Gastroesophageal sphincter (tissue), 4 donors: Measurements from ENCODE around the gene KICS2. TPM values are rescaled to one million over a fixed set of nuclear protein-coding genes. Genes with fewer than 3 reads are reported as not detected.

Experiments used
- ATAC-seq: fragments of 150-250 bp; one replicate; pipeline ENCODE4 v1.9.1; 2016; ENCODE audit warnings: mild to moderate bottlenecking, moderate library complexity
- H3K27ac ChIP-seq, 4 donors: fragments of 200-600 bp; sonication (generic) in 3 of 4; 1 replicate in 3 of 4; 2 replicates in 1 of 4; pipeline ENCODE4 v1.5.1; 2016 to 2019
- H3K27me3 ChIP-seq: fragments of 200-600 bp; sonication (generic); one replicate; pipeline ENCODE4 v1.5.1; 2019
- H3K36me3 ChIP-seq, 2 donors: fragments of 200-600 bp; sonication (generic); one replicate each; pipeline ENCODE4 v1.5.1; 2019; ENCODE audit warnings: control low read depth in 1 of 2
- H3K4me1 ChIP-seq, 3 donors: fragments of 200-600 bp; sonication (generic); 1 replicate in 2 of 3; 2 replicates in 1 of 3; pipeline ENCODE4 v1.5.1; 2016 to 2019; ENCODE audit warnings: control low read depth in 2 of 3
- H3K4me3 ChIP-seq, 2 donors: fragments of 200-600 bp; sonication (generic); one replicate each; pipeline ENCODE4 v1.5.1; 2019; ENCODE audit warnings: mild to moderate bottlenecking in 1 of 2, moderate library complexity in 1 of 2
- H3K9me3 ChIP-seq, 3 donors: fragments of 200-600 bp; sonication (generic); one replicate each; pipeline ENCODE4 v1.5.1; 2017 to 2019; ENCODE audit warnings: control low read depth in 2 of 3
- EP300 ChIP-seq: sonication (generic); formaldehyde crosslinking; IDR thresholded peaks from one replicate; pipeline ENCODE4 v1.6.1; 2017; ENCODE audit warnings: antibody characterized with exemption, mild to moderate bottlenecking
- POLR2A ChIP-seq, 2 donors: fragments of 450-650 bp; IDR thresholded peaks; one replicate each; pipeline ENCODE4 v1.6.1; 2017; ENCODE audit warnings: antibody characterized with exemption in 2 of 2, mild to moderate bottlenecking in 2 of 2, moderate library complexity in 1 of 2
- POLR2AphosphoS5 ChIP-seq: sonication (generic); formaldehyde crosslinking; IDR thresholded peaks from one replicate; pipeline ENCODE4 v1.6.1; 2017; ENCODE audit warnings: antibody characterized with exemption
- WGBS, 2 donors: methylation state at CpG; one replicate each; pipeline ENCODE4 v1.1.5; 2018; ENCODE audit warnings: low coverage in 1 of 2; 5-methylcytosine and 5-hydroxymethylcytosine counted together
- total RNA-seq, 4 donors: library from RNA; depleted of rRNA; stranded (reverse); fragments of >200 nt; gene quantifications; one replicate each; pipeline ENCODE4 v1.1.0, GENCODE V29; 2016
- TF ChIP-seq, protein P1 (sequence below), 4 experiments: fragments of 200-600 bp in 2 of 4; fragments of 450-650 bp in 2 of 4; sonication (generic) in 1 of 4; IDR thresholded peaks; one replicate each; pipeline ENCODE4 v1.5.1; 2017 to 2019; ENCODE audit warnings: antibody characterized with exemption in 4 of 4, mild to moderate bottlenecking in 2 of 4, moderate library complexity in 2 of 4

The KICS2 gene
- 1 to 10 TPM; 2.4 to 6.7 (median 5.9) TPM for total RNA-seq

DNA sequence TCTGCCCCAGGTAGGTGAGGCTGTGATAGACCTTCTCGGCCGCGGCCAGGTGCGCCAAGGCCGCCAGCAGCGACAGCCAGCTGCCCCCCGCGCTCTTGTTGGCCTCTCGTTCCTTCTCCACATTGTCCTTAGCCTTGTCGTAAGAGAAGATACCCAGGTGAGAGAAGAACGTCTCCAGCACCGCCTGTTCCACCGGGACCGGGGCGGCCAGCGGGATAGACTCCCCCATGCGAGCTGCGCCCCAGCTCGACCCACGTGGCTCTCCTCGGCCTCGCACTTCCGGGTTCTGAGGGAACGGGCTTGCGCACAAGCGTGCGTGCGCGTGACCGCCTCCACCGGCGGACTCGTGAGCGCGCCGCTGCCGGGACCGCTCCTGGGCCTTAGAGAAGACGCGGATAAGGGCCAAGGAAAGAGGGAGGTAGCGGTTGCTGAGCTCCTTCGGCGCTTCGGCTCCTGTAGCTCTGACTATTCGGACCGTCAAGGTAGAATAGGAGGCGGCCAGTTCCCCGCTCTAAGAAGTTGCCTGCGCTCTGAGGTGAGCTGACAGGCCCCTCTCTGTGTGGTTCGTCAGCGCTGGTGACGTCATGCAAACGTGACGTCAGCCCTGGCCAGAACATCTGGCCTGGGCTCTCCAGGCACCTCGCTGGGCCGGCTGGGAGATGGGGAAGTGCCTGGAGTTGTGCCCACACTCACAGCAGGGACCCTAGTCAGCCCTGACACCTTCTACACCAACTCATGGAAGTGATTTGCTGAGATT, at the start of gene KICS2:
KICS2 (minus strand) TSS at position 288 of the 757 bp plus-strand sequence; CDS start at position 229, 59 bp downstream.
- WGBS, 2 donors = no CpG with 5 or more reads among the region's 56 CpGs

DNA sequence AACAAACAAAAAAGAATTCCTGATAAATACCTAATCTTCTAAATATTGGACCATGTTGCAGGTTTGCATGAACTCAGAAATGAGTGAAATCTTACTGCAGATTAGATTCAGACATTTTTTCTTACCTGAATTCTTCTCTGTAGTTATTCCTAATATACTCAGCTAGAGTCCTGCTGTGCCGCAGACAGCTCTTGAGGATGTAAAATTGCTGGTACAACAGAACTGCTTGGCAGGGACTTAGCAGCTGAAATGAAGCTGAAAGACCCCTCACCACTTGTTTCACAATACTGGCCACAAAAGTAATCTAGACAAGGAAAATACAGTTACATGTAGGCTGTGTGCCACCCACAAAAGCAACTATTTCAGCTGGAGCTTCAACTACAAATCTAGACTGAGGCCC, 48.3 kb upstream of the KICS2 start:
- Histone ChIP-seq H3K27me3 (no peaks in the 10 kb centered on the region), H3K27ac (no peak overlapping the region), H3K9me3 (no peaks in the 10 kb centered on the region), H3K4me3 (no peak overlapping the region), H3K36me3 (no peaks in the 10 kb centered on the region), H3K4me1 (no peaks in the 10 kb centered on the region)
- WGBS, 2 donors = 86 to 100% methylated on average over 1 of the region's 1 CpG
- TF ChIP-seq EP300 (no peak), POLR2AphosphoS5 (no peak), POLR2A (IDR thresholded peaks at IDR 0.05) (no peak)
- TF ChIP-seq, protein P1, sequence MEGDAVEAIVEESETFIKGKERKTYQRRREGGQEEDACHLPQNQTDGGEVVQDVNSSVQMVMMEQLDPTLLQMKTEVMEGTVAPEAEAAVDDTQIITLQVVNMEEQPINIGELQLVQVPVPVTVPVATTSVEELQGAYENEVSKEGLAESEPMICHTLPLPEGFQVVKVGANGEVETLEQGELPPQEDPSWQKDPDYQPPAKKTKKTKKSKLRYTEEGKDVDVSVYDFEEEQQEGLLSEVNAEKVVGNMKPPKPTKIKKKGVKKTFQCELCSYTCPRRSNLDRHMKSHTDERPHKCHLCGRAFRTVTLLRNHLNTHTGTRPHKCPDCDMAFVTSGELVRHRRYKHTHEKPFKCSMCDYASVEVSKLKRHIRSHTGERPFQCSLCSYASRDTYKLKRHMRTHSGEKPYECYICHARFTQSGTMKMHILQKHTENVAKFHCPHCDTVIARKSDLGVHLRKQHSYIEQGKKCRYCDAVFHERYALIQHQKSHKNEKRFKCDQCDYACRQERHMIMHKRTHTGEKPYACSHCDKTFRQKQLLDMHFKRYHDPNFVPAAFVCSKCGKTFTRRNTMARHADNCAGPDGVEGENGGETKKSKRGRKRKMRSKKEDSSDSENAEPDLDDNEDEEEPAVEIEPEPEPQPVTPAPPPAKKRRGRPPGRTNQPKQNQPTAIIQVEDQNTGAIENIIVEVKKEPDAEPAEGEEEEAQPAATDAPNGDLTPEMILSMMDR (IDR thresholded peaks at IDR 0.05) = no peak
- no peak for ATAC-seq

More for the DNA sequence above, at the start of gene KICS2:
- no peaks in the 10 kb centered on the region for H3K9me3 ChIP-seq
- TF ChIP-seq POLR2AphosphoS5 (peak; percentile 98), EP300 (no peak), POLR2A (IDR thresholded peaks at IDR 0.05) (peak; percentile 88 to 90)
- TF ChIP-seq, protein P1 (IDR thresholded peaks at IDR 0.05) = peak in 1 of 4 experiments; percentile 23
- peak within 1 kb of the TSS; percentile 77 to 97 (median 90) for H3K27ac ChIP-seq
- H3K27me3 ChIP-seq = no peaks in the 10 kb centered on the region
- ATAC-seq = peak; percentile 98
- peak within 1 kb of the TSS; percentile 64 to 90 for H3K4me3 ChIP-seq
- no peaks in the 10 kb centered on the region for H3K36me3 ChIP-seq
- H3K4me1 ChIP-seq = peaks cover 0 to 11% (median 5%) of the 10 kb centered on the region in 3 donors

DNA sequence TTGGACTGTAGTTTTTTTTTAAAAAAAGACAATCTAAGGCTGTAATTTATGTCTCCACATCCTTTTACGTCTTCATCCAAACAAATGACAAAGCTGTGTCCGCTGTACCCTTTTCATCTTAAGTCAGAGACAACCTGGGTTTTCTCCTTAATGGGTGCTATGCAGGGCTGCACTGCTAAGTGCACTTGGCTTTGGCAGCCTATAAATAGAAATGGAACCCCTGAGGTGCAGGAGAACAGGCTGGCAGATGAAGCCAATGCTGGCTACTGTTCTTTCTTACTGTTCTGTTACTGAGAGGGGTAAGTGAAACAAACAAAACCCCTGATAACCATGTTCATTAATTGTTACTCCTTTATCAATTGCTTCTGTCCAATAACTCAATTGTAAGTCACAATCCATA, 47.1 kb upstream of the KICS2 start:
- no peaks in the 10 kb centered on the region for H3K36me3 ChIP-seq
- ATAC-seq = no peak
- 25 to 47% methylated on average over 2 of the region's 2 CpGs for WGBS, 2 donors
- H3K4me1 ChIP-seq = no peaks in the 10 kb centered on the region
- TF ChIP-seq POLR2A (IDR thresholded peaks at IDR 0.05) (no peak), POLR2AphosphoS5 (no peak), EP300 (no peak)
- TF ChIP-seq, protein P1 (IDR thresholded peaks at IDR 0.05) = no peak
- no peak overlapping the region for H3K27ac ChIP-seq
- no peak overlapping the region for H3K4me3 ChIP-seq
- no peaks in the 10 kb centered on the region for H3K27me3 ChIP-seq
- no peaks in the 10 kb centered on the region for H3K9me3 ChIP-seq

DNA sequence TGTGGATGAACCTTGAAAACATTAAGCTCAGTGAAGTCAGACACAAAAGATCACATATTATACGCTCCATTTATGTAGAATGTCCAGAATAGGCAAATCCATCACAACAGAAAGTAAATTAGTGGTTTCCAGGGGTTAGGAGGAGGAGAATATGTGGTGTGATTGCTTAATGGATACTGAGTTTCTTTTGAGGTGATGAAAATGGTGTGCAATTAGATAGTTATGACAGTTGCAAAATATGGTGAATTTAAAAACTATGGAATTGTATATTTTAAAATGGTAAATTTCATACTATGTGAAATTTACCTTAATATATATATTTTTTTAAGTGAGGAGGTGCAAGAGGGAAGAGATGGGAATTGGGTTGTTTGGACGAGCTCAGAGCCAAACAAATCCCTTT, 46.3 kb upstream of the KICS2 start:
- TF ChIP-seq, protein P1 (IDR thresholded peaks at IDR 0.05) = no peak
- no peak for TF ChIP-seq EP300
- no peak for TF ChIP-seq POLR2AphosphoS5
- no peak for TF ChIP-seq POLR2A (IDR thresholded peaks at IDR 0.05)
- Histone ChIP-seq H3K9me3 (no peaks in the 10 kb centered on the region), H3K27me3 (no peaks in the 10 kb centered on the region), H3K4me3 (no peak overlapping the region), H3K36me3 (no peaks in the 10 kb centered on the region), H3K27ac (no peak overlapping the region), H3K4me1 (no peaks in the 10 kb centered on the region)
- 0 to 65% methylated on average over 2 of the region's 2 CpGs for WGBS, 2 donors
- no peak for ATAC-seq

DNA sequence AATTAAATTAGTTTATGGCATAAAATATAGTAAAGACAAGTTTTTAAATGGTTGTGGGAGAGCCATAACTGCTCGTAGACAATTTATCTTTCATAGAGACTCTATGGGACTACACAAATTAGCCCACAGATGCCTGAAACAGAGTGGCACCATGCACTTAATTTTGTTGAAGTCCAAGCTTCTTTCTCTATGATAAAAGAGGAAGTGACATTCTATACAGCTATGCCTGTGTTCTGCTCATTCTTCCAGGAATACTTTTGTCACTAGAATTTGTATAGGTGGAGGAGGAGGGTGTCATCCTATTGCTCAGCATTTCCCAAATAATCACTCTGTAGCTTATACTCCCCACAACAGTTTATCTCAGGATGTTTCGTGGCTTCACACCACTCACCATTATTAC, 43.7 kb upstream of the KICS2 start:
- Histone ChIP-seq H3K4me3 (no peak overlapping the region), H3K27me3 (no peaks in the 10 kb centered on the region), H3K27ac (no peak overlapping the region), H3K36me3 (no peaks in the 10 kb centered on the region), H3K4me1 (no peaks in the 10 kb centered on the region), H3K9me3 (no peaks in the 10 kb centered on the region)
- TF ChIP-seq, protein P1 (IDR thresholded peaks at IDR 0.05) = no peak
- TF ChIP-seq EP300 = no peak
- TF ChIP-seq POLR2AphosphoS5 = no peak
- no peak for TF ChIP-seq POLR2A (IDR thresholded peaks at IDR 0.05)
- no peak for ATAC-seq
- WGBS, 2 donors = 83 to 87% methylated on average over 2 of the region's 2 CpGs
